Testis (tissue), 3 donors: ENCODE measurements around the gene TGM5. TPM values are rescaled to one million over a fixed set of nuclear protein-coding genes. Genes with fewer than 3 reads are reported as not detected.
"Not testable (repeated sequence)": the region's sequence is repeated elsewhere in the genome, so short reads cannot be mapped to it uniquely, and the experiment has no call there.

Experiments used
- DNase-seq: peaks from one replicate; pipeline ENCODE4 v3.0.0-alpha.2; 2019
- H3K27ac ChIP-seq, 2 donors: fragments of 200-600 bp; sonication (generic); one replicate each; pipeline ENCODE4 v1.5.1; 2019
- H3K27me3 ChIP-seq: fragments of 200-600 bp; sonication (generic); one replicate; pipeline ENCODE4 v1.5.1; 2019
- H3K36me3 ChIP-seq: fragments of 200-600 bp; sonication (generic); one replicate; pipeline ENCODE4 v1.5.1; 2017; ENCODE audit warnings: low read depth; ENCODE audit errors: missing control alignments
- H3K4me1 ChIP-seq: fragments of 200-600 bp; sonication (generic); one replicate; pipeline ENCODE4 v1.5.1; 2019
- H3K4me3 ChIP-seq, 2 donors: fragments of 200-600 bp; sonication (generic); one replicate each; pipeline ENCODE4 v1.5.1; 2017 to 2019
- H3K9me3 ChIP-seq: fragments of 200-600 bp; sonication (generic); one replicate; pipeline ENCODE4 v1.5.1; 2017
- CTCF ChIP-seq, 3 experiments: fragments of 450-650 bp in 2 of 3; fragments of 200-600 bp in 1 of 3; sonication (generic) in 1 of 3; IDR thresholded peaks; one replicate each; pipeline ENCODE4 v1.5.1; 2016 to 2019; ENCODE audit warnings: antibody characterized with exemption in 3 of 3, mild to moderate bottlenecking in 2 of 3, moderate library complexity in 1 of 3
- POLR2A ChIP-seq: fragments of 450-650 bp; IDR thresholded peaks from one replicate; pipeline ENCODE4 v1.6.1; 2017; ENCODE audit warnings: antibody characterized with exemption, mild to moderate bottlenecking, moderate library complexity
- WGBS, 2 donors: methylation state at CpG; one replicate each; pipeline ENCODE4 v1.1.5; 2018; 5-methylcytosine and 5-hydroxymethylcytosine counted together
- intact Hi-C: fragments of 100-400 bp; cut with DNase I; formaldehyde crosslinking; loops from one replicate; pipeline ENCODE4 v1.15.1; 2023; ENCODE audit warnings: low total_unique reads
- polyA plus RNA-seq: library from polyadenylated mRNA; stranded (reverse); fragments of 350-450 nt; fragmentation: Illumina TruSeq; extraction: RNeasy Lipid Tissue Mini Kit (QIAGEN cat#74804); gene quantifications from one replicate; pipeline ENCODE4 v1.2.3, GENCODE V29; 2014; ENCODE audit warnings: low read depth, low replicate concordance; ENCODE audit not compliant: insufficient read depth
- total RNA-seq, 2 donors: library from RNA; depleted of rRNA; stranded (reverse); fragments of >200 nt; gene quantifications; one replicate each; pipeline ENCODE4 v1.2.3, GENCODE V29; 2016

TGM5 gene
- total and polyA plus RNA-seq, 3 donors from 2014 or later = 0.24 to 2.1 (median 0.43) TPM

GRCh38 chr15:43199945-43200488 lies 66.7 kb downstream of the TGM5 start:
- no peaks in the 10 kb centered on the region for H3K36me3 ChIP-seq
- H3K27ac ChIP-seq = no peak overlapping the region
- TF ChIP-seq POLR2A (no peak), CTCF (IDR thresholded peaks at IDR 0.05) (no peak)
- H3K4me1 ChIP-seq = no peaks in the 10 kb centered on the region
- intact Hi-C loops = no loop called here
- 84 to 91% methylated on average over 3 of the region's 3 CpGs for WGBS, 2 donors
- no peak for DNase-seq
- H3K4me3 ChIP-seq = no peak overlapping the region
- H3K9me3 ChIP-seq = no peaks in the 10 kb centered on the region
- H3K27me3 ChIP-seq = no peaks in the 10 kb centered on the region

GRCh38 chr15:43198992-43199391 lies 67.7 kb downstream of the TGM5 start:
- 88 to 95% methylated on average over 3 of the region's 3 CpGs for WGBS, 2 donors
- Histone ChIP-seq H3K9me3 (no peaks in the 10 kb centered on the region), H3K27ac (no peak overlapping the region), H3K27me3 (no peaks in the 10 kb centered on the region), H3K4me3 (no peak overlapping the region), H3K36me3 (no peaks in the 10 kb centered on the region), H3K4me1 (no peaks in the 10 kb centered on the region)
- no peak for DNase-seq
- TF ChIP-seq CTCF (IDR thresholded peaks at IDR 0.05) (no peak), POLR2A (no peak)
- intact Hi-C loops = no loop called here

DNA sequence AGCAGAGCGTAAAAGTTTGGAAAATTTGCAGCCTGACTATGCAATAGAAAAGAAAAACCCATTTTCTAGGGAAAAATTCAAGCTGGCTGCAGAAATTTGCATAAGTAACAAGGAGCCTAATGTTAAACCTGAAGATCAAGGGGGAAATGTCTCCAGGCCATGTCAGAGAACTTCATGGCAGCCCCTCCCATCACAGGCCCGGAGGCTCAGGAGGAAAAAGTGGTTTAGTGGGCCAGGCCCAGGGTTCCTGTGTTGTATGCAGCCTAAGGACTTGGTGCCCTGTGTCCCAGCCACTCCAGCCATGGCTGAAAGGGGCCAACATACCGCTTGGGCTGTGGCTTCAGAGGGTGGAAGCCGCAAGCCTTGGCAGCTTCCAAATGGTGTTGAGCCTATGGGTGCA lies 68.2 kb downstream of the TGM5 start:
- H3K4me1 ChIP-seq, H3K27me3 ChIP-seq, H3K36me3 ChIP-seq, intact Hi-C loops, H3K4me3 ChIP-seq, DNase-seq, H3K9me3 ChIP-seq, H3K27ac ChIP-seq: not testable (repeated sequence)
- 83 to 97% methylated on average over 4 of the region's 4 CpGs for WGBS, 2 donors

- DNase-seq, H3K4me1 ChIP-seq, H3K4me3 ChIP-seq, H3K9me3 ChIP-seq, intact Hi-C loops, H3K27ac ChIP-seq, H3K27me3 ChIP-seq, H3K36me3 ChIP-seq: not testable (repeated sequence)
- WGBS, 2 donors = 87 to 91% methylated on average over 3 of the region's 3 CpGs
These were observed 69.0 kb downstream of the TGM5 start for GRCh38 chr15:43197773-43198172.

- DNase-seq = no peak
- TF ChIP-seq CTCF (IDR thresholded peaks at IDR 0.05) = no peak
- TF ChIP-seq POLR2A = no peak
- H3K27me3 ChIP-seq = no peaks in the 10 kb centered on the region
- no peak overlapping the region for H3K4me3 ChIP-seq
- 86 to 94% methylated on average over 10 of the region's 10 CpGs for WGBS, 2 donors
- no peaks in the 10 kb centered on the region for H3K9me3 ChIP-seq
- no peaks in the 10 kb centered on the region for H3K36me3 ChIP-seq
- H3K4me1 ChIP-seq = no peaks in the 10 kb centered on the region
- no peak overlapping the region for H3K27ac ChIP-seq
- intact Hi-C loops = no loop called here
These were observed 69.8 kb downstream of the TGM5 start for GRCh38 chr15:43196760-43197548.

DNA sequence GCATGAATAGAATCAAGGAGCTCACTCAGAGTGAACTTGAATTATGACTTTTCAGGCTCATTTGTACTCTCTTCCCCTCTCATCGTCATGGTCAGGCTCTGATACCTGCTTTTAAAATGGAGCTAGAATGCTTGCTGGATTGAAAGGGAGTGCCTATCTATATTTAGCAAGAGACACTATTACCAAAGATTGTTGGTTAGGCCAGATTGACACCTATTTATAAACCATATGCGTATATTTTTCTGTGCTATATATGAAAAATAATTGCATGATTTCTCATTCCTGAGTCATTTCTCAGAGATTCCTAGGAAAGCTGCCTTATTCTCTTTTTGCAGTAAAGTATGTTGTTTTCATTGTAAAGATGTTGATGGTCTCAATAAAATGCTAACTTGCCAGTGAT lies 71.9 kb downstream of the TGM5 start:
- no peak for DNase-seq
- Histone ChIP-seq H3K27me3 (no peaks in the 10 kb centered on the region), H3K4me3 (no peak overlapping the region), H3K36me3 (no peaks in the 10 kb centered on the region), H3K4me1 (no peaks in the 10 kb centered on the region), H3K27ac (no peak overlapping the region), H3K9me3 (no peaks in the 10 kb centered on the region)
- 80 to 93% methylated on average over 2 of the region's 2 CpGs for WGBS, 2 donors
- TF ChIP-seq POLR2A (no peak), CTCF (IDR thresholded peaks at IDR 0.05) (no peak)
- intact Hi-C loops = no loop called here
